GM18502 (cell line): Measurements from ENCODE around the gene LRRC15.

Experiments
- ATAC-seq: cut with Tn5 transposase; IDR thresholded peaks from one replicate; pipeline ENCODE4 v1.9.1; 2021; ENCODE audit warnings: mild to moderate bottlenecking; ENCODE audit not compliant: unreplicated experiment, poor library complexity

LRRC15 gene

GRCh38 chr3:194321693-194322640 is 47.6 kb downstream of the LRRC15 start:
- no peak for ATAC-seq

DNA sequence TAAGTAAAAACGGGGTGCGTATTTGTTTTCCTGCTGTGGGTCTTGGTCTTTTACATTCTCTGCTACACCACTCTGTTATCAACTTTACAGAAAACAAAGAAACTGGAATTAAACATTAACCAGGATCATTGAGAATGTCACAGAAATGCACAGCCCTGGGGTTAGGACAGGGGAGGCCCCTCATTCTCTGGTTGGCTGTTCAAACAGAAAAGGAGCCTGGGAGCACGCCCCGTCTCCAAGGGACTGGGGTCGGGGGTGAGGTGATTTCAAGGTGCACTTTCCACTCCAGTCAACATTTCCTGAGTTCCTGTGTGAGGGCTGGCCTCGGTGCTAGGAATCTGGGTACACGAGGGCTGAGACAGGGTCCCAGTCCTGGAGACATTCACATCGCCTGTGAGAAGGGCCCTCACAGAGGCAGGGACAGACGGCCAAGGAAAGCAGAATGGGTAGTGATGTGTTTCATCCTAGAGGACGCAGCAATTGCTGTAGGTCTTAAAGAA is 48.7 kb downstream of the LRRC15 start:
- no peak for ATAC-seq

GRCh38 chr3:194320100-194320499 is 49.4 kb downstream of the LRRC15 start:
- no peak for ATAC-seq

- ATAC-seq, result no peak
These were observed 50.9 kb downstream of the LRRC15 start for GRCh38 chr3:194318511-194319161.

GRCh38 chr3:194316918-194317317 is 52.6 kb downstream of the LRRC15 start:
- no peak for ATAC-seq

GRCh38 chr3:194315965-194316361 is 53.6 kb downstream of the LRRC15 start:
- ATAC-seq, result peak; percentile 29

DNA sequence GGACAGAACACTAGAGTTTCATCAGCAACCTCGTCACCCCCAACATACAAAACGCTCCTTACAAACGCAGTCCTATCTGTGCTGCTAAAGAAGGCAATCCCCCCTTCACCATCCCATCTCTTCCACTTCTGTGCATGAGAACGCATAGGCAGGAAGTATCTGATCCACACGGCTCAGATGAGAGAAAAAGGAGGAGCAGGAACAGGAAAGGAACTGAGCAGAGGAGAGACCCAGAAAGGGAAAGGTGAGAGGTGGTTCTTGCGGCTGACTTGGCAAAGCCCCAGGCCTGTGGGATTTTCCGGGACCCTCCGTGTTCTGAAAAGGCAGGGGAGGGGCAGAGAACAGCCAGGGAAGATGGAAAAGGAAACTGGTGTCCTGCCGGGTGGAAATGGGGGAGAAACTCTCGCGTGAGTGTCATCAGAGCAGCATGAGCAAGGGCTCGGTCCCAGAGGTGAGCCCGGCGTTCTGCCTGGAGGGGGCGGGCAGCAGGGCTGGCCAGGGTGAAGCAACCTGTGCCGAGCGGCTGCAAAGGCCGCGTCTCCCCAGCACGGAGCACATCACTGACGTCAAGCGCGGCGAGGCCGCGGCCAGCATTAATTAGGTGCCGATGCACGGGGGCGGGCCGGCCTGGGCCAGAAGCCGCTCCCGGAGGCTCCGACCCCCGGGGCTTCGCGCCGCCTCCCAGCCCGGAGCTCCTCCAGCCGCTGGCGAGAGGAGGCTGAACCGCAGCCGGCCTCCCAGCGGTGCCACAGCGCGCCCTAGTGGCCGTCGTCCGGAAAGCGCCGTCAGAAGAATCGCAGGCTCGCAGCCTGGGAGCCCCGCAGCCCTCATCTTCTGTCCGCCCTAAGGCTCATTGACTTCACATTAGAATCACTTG is 54.2 kb downstream of the LRRC15 start:
- ATAC-seq, result peak; percentile 92

DNA sequence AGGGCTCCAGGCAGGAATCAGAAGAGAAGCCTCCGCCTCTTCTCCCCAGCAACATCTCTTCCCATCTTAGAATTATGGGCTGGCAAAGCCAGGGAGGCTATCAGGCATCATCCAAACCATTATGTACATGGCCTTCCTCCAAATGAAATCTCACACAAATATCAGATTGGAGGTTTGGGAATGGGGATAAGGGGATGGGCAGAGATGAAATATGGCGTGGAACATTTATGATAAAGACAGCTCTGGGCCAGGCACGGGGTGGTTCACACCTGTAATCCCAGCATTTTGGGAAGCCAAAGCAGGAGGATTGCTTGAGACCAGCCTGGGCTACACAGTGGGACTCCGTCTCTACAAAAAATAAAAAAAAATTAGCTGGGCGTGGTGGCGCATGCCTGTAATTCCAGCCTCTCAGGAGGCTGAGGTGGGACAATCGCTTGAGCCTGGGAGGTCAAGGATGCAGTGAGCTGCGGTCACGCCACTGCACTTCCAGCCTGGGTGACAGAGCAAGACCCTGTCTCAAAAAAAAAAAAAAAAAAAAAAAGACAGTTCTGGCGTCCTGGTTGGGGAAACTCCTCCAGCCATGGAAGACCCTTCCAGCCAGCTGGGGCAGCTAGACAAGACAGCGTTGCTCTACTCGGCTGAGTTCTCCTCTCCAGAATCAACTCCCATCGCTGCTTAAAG is 55.0 kb downstream of the LRRC15 start:
- no peak for ATAC-seq

DNA sequence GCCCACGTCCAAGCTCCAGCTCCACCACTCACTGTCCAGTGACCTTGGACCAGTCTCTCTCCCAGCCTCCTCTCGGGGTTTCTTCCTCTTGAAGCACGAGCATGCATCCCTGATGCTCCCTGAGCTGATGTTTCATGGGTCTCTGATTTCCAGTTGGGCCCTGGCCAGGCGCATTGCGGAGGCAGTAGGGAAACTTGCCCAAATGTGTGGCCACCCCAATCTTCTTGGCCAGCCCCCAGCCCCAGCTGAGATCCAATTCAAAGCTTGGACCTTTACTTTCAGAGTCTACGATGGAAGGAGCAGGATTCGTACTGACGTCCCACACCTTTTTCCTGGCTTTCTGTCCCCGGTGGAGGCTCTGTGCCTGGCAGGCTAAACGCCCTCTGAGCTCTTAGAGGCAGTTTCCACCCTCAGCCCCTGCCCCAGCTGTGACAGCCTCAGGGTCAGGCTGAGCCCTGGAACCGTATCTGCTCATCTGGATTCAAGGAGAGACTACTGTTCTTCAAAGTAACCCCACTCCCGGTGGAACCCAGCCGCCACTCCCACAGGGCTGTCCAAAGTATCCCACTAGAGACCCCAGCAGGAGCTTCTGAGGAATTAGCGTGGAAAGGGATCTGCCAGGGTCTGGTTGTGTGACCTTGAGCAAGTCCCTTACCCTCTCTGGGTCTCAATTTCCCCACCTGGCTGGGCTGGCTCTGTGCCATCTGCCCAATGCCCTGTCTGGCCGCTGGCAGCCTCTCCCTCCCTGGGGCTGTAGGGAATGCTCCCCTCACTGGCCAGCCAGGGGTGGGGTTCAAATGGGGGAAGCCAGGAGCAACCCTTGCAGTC is 55.8 kb downstream of the LRRC15 start:
- no peak for ATAC-seq

DNA sequence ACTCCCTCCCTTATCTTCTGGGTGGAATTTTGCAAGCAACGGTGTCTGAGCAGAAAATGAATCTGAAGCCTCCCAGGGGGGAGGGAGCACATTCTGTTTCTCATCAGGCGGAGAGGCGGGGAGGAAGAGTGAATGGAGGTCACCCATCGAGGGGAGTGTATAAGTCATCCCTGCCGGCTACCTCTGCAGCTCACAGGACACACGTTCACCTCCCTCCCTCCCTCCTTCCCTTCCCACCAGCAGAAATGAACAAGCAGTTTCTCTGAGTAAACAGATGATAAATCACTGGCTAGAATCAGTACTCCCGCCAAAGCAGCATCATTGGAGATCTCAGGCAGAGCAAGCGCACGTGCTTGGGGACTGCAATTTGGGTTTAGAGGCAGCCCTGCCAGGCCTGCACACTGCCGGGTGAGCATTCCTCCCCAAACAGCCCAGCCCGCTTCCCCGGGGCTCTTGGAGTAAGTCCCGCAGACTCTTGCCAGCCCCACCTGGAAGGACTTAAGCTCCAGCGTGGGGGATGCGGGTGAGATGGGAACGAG is 56.7 kb downstream of the LRRC15 start:
- no peak for ATAC-seq

GRCh38 chr3:194312186-194312742 is 57.3 kb downstream of the LRRC15 start:
- ATAC-seq, result no peak

DNA sequence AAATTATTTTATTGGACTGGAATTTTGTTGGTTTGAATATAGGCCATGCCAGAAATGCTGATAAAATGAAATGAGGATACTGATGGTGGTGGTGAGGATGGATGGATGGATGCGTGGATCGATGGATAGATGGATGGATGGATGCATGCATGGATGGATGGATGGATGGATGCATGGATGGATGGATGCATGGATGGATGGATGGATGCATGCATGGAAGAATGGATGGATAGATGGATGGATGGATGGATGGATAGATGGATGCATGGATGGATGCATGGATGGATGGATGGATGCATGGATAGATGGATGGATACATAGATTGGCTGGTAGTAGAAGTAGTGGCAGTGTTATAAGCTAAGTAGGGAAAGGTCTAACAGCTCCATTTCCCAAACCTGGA is 58.5 kb downstream of the LRRC15 start:
- no peak for ATAC-seq

- ATAC-seq, result no peak
These were observed 59.3 kb downstream of the LRRC15 start for GRCh38 chr3:194310060-194310835.

DNA sequence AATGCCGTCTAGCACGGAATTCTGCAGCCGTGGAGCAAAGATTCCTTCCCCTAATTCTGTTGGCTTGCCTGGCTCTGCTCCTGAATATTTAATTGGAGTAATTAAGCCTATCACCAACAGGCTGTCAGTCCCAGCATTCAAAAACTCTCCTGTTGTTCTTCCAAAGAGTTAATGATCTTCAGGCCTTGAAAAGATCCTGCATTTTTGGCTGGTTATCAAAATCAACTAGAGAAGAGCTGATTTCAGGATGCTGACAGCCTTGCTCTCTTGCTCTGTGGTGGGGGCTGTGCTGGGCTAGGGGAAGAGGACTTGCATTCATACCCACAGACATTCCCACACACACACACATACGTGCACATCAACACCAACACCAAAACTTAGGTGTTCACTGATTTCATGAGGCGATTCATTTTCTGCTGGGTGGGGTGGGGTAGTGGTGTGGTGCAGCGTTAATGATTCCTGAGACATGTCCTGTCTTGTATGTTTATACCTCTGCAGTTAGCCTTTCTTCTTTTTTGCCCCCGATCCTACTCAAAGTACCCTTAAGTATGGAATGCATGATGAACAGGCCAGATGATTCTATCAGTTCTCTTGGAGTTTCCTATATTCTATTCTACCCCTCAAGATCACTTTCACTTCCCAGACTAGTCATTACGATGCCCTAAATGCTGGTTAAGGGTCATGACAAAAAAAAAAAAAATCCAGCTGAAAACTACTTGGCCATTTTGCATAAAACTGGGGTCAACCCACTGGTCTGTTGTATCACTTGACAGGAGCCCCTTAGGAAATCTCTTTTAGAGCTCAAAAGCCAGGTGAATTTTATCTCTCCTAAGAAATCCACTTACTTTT is 60.7 kb downstream of the LRRC15 start:
- ATAC-seq, result no peak

DNA sequence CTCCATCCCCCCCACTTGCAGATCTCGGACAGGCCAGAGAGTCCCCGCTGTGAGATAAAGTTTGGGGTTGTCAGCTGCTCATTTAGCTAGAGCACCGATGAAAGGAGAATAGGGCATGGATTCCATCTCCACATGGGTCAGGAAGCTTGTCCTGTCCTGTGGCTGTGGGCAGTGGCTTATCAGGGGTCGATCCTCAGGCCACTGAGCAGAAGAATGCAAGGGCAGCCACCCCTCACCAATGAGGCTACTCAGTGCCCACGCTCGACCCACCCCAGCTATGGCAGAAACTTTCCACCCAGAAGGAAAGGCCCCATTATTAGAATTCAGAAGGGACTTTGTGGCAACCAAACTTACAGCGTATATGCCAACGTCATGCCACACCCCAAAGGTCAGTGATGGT is 61.7 kb downstream of the LRRC15 start:
- no peak for ATAC-seq

DNA sequence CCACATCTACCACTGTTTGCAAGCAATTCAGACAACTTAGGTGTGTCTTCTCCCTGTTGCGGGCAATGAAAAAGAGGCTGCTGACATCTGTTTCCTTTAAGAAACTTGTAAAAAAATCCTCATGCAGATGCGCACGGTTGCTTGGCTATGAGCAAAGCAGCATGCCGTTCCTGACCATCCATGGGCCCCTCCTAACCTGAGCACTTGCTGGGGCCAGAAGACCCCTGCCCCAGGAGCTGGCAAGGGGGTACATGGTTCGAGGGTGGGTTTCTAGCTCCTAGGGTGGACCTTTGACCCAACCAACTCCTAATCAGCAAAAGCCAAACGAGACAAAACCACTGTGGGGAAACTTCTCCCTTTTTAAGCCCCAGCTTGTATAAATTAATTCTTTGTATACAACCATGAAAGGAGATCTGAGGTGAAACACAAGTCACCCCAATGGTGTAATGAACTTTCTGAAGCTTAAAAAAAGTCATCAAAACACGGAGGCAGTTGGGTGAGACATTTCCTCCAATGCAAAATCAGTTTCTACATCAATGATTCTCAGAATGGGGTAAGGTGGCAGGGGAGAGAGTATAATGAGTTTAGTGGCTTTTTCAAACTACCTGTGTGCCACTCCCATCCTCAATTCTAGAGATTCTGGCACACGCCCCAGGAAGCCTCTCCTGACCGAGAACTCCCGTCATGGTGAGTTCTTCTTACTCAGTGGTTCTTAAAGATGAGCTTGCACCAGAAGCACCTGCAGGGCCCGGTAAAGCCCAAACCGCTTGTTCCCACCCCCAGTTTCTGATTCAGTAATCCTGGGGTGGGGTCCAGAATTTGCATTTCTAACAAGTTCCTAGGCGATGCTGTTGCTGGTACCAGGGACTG is 62.5 kb downstream of the LRRC15 start:
- peak; percentile 50 for ATAC-seq
